HEK293 (cell line): ENCODE measurements around the gene FRMD4A.

Experiments used
- CTCF ChIA-PET: fragments of 350-600 bp; formaldehyde crosslinking; extraction: SDS; loops from one replicate; lab custom pipeline; 2021; ENCODE audit warnings: antibody characterized with exemption; lab: Yijun Ruan, JAX
- POLR2A ChIA-PET: fragments of 300-600 bp; formaldehyde crosslinking; extraction: SDS; loops from one replicate; lab custom pipeline; 2020; ENCODE audit warnings: antibody characterized with exemption, inconsistent platforms; lab: Yijun Ruan, JAX
- H3K27ac ChIP-seq: fragments of 200-500 bp; sonication (Bioruptor generic); 2 replicates; pipeline ENCODE4 v1.5.1; 2014; ENCODE audit warnings: low read depth, low read length, control low read depth, inconsistent platforms; ENCODE audit errors: extremely low read depth
- H3K36me3 ChIP-seq, 2 experiments: fragments of 200-500 bp in 1 of 2; sonication (Bioruptor generic) in 1 of 2; 1 replicate in 1 of 2; 2 replicates in 1 of 2; pipeline ENCODE4 v1.5.1; 2014 to 2017; ENCODE audit warnings: inconsistent platforms in 2 of 2, low read length in 2 of 2; ENCODE audit not compliant: control insufficient read depth in 2 of 2, insufficient read depth in 1 of 2
- H3K4me1 ChIP-seq: fragments of 200-500 bp; sonication (Bioruptor generic); 2 replicates; pipeline ENCODE4 v1.5.1; 2014; ENCODE audit warnings: mild to moderate bottlenecking, low read length, inconsistent platforms; ENCODE audit not compliant: control insufficient read depth, insufficient read depth
- H3K4me3 ChIP-seq: 2 replicates; pipeline ENCODE4 v1.5.1; 2011; ENCODE audit warnings: low read depth, mild to moderate bottlenecking, control low read depth, low read length, moderate library complexity
- H3K9me3 ChIP-seq: fragments of 200-500 bp; sonication (Bioruptor generic); 2 replicates; pipeline ENCODE4 v1.5.1; 2014; ENCODE audit warnings: low read depth, low read length, inconsistent platforms; ENCODE audit not compliant: control insufficient read depth, insufficient read depth
- IKZF3 ChIP-seq: fragments of 450-650 bp; IDR thresholded peaks from 2 replicates; pipeline ENCODE4 v1.5.0; 2018; ENCODE audit warnings: missing biosample characterization, mild to moderate bottlenecking, missing genetic modification characterization, moderate library complexity
- MZF1 ChIP-seq: fragments of 450-650 bp; formaldehyde crosslinking; IDR thresholded peaks from 2 replicates; pipeline ENCODE4 v1.5.1; 2017; ENCODE audit warnings: missing biosample characterization, missing genetic modification characterization, borderline replicate concordance
- SCRT1 ChIP-seq: fragments of 450-650 bp; formaldehyde crosslinking; IDR thresholded peaks from 2 replicates; pipeline ENCODE4 v1.5.1; 2016; ENCODE audit warnings: missing biosample characterization, missing genetic modification characterization, borderline replicate concordance
- ZBTB8A ChIP-seq: fragments of 450-650 bp; formaldehyde crosslinking; IDR thresholded peaks from 2 replicates; pipeline ENCODE4 v1.5.1; 2016; ENCODE audit warnings: missing biosample characterization, missing genetic modification characterization
- ZNF416 ChIP-seq: fragments of 450-650 bp; formaldehyde crosslinking; IDR thresholded peaks from 2 replicates; pipeline ENCODE4 v1.5.1; 2016; ENCODE audit warnings: missing biosample characterization, missing genetic modification characterization
- ZNF548 ChIP-seq: fragments of 450-650 bp; formaldehyde crosslinking; IDR thresholded peaks from 2 replicates; pipeline ENCODE4 v1.5.1; 2016; ENCODE audit warnings: missing biosample characterization, missing genetic modification characterization
- ZNF621 ChIP-seq: fragments of 450-650 bp; formaldehyde crosslinking; IDR thresholded peaks from 2 replicates; pipeline ENCODE4 v1.5.1; 2017; ENCODE audit warnings: missing biosample characterization, missing genetic modification characterization
- ZNF629 ChIP-seq: fragments of 450-650 bp; formaldehyde crosslinking; IDR thresholded peaks from 2 replicates; pipeline ENCODE4 v1.5.1; 2017; ENCODE audit warnings: missing biosample characterization, missing genetic modification characterization
- ZNF670 ChIP-seq: fragments of 450-650 bp; formaldehyde crosslinking; IDR thresholded peaks from 2 replicates; pipeline ENCODE4 v1.5.1; 2016; ENCODE audit warnings: missing biosample characterization, missing genetic modification characterization, low read depth
- ZNF692 ChIP-seq: fragments of 450-650 bp; formaldehyde crosslinking; IDR thresholded peaks from 2 replicates; pipeline ENCODE4 v1.5.1; 2016; ENCODE audit warnings: missing biosample characterization, missing genetic modification characterization
- ZSCAN4 ChIP-seq: fragments of 450-650 bp; formaldehyde crosslinking; IDR thresholded peaks from 2 replicates; pipeline ENCODE4 v1.5.1; 2017; ENCODE audit warnings: missing biosample characterization, missing genetic modification characterization
- TF ChIP-seq, protein P1 (sequence below): fragments of 450-650 bp; formaldehyde crosslinking; conservative IDR thresholded peaks from 2 replicates; pipeline ENCODE4 v1.5.1; 2016; ENCODE audit warnings: low read depth, missing biosample characterization, missing genetic modification characterization
- TF ChIP-seq, protein P2 (sequence below): fragments of 450-650 bp; formaldehyde crosslinking; IDR thresholded peaks from 2 replicates; pipeline ENCODE4 v1.5.1; 2016; ENCODE audit warnings: missing biosample characterization, missing genetic modification characterization, borderline replicate concordance

The FRMD4A gene

GRCh38 chr10:14199098-14199497, 131.6 kb downstream of the FRMD4A start (continued):
- TF ChIP-seq, protein P1, sequence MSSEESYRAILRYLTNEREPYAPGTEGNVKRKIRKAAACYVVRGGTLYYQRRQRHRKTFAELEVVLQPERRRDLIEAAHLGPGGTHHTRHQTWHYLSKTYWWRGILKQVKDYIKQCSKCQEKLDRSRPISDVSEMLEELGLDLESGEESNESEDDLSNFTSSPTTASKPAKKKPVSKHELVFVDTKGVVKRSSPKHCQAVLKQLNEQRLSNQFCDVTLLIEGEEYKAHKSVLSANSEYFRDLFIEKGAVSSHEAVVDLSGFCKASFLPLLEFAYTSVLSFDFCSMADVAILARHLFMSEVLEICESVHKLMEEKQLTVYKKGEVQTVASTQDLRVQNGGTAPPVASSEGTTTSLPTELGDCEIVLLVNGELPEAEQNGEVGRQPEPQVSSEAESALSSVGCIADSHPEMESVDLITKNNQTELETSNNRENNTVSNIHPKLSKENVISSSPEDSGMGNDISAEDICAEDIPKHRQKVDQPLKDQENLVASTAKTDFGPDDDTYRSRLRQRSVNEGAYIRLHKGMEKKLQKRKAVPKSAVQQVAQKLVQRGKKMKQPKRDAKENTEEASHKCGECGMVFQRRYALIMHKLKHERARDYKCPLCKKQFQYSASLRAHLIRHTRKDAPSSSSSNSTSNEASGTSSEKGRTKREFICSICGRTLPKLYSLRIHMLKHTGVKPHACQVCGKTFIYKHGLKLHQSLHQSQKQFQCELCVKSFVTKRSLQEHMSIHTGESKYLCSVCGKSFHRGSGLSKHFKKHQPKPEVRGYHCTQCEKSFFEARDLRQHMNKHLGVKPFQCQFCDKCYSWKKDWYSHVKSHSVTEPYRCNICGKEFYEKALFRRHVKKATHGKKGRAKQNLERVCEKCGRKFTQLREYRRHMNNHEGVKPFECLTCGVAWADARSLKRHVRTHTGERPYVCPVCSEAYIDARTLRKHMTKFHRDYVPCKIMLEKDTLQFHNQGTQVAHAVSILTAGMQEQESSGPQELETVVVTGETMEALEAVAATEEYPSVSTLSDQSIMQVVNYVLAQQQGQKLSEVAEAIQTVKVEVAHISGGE: peak; percentile 50
- TF ChIP-seq ZBTB8A (tag by site-specific recombination): peak; percentile 33; the same call in 1 of the 2 replicates

GRCh38 chr10:14198078-14198477, 132.6 kb downstream of the FRMD4A start:
- ChIA-PET POLR2A (no interaction called here), CTCF (interaction anchor here (0.6 to 8.1 kb wide), 11 partner anchors 8 to 722 kb away, joined by 3 to 115 read pairs (median 5); no protein-coding TSS in a partner anchor)
- no peak overlapping the region for H3K27ac ChIP-seq
- TF ChIP-seq ZNF670 (no peak), IKZF3 (no peak), ZNF416 (tag by site-specific recombination) (no peak), ZNF621 (no peak), SCRT1 (no peak), ZNF692 (no peak), ZNF548 (no peak), MZF1 (tag by site-specific recombination) (no peak), ZNF629 (tag by site-specific recombination) (no peak)
- no peaks in the 10 kb centered on the region for H3K9me3 ChIP-seq
- H3K4me3 ChIP-seq: no peak overlapping the region
- H3K4me1 ChIP-seq: no peaks in the 10 kb centered on the region
- H3K36me3 ChIP-seq: no peaks in the 10 kb centered on the region

- Histone ChIP-seq H3K27ac (no peak overlapping the region), H3K9me3 (no peaks in the 10 kb centered on the region), H3K36me3 (no peaks in the 10 kb centered on the region), H3K4me3 (no peak overlapping the region), H3K4me1 (no peaks in the 10 kb centered on the region)
- ChIA-PET CTCF (interaction anchor here (0.7 to 8.1 kb wide), 19 partner anchors 8 to 765 kb away, joined by 3 to 115 read pairs (median 4); no protein-coding TSS in a partner anchor), POLR2A (no interaction called here)
- TF ChIP-seq, protein P2, sequence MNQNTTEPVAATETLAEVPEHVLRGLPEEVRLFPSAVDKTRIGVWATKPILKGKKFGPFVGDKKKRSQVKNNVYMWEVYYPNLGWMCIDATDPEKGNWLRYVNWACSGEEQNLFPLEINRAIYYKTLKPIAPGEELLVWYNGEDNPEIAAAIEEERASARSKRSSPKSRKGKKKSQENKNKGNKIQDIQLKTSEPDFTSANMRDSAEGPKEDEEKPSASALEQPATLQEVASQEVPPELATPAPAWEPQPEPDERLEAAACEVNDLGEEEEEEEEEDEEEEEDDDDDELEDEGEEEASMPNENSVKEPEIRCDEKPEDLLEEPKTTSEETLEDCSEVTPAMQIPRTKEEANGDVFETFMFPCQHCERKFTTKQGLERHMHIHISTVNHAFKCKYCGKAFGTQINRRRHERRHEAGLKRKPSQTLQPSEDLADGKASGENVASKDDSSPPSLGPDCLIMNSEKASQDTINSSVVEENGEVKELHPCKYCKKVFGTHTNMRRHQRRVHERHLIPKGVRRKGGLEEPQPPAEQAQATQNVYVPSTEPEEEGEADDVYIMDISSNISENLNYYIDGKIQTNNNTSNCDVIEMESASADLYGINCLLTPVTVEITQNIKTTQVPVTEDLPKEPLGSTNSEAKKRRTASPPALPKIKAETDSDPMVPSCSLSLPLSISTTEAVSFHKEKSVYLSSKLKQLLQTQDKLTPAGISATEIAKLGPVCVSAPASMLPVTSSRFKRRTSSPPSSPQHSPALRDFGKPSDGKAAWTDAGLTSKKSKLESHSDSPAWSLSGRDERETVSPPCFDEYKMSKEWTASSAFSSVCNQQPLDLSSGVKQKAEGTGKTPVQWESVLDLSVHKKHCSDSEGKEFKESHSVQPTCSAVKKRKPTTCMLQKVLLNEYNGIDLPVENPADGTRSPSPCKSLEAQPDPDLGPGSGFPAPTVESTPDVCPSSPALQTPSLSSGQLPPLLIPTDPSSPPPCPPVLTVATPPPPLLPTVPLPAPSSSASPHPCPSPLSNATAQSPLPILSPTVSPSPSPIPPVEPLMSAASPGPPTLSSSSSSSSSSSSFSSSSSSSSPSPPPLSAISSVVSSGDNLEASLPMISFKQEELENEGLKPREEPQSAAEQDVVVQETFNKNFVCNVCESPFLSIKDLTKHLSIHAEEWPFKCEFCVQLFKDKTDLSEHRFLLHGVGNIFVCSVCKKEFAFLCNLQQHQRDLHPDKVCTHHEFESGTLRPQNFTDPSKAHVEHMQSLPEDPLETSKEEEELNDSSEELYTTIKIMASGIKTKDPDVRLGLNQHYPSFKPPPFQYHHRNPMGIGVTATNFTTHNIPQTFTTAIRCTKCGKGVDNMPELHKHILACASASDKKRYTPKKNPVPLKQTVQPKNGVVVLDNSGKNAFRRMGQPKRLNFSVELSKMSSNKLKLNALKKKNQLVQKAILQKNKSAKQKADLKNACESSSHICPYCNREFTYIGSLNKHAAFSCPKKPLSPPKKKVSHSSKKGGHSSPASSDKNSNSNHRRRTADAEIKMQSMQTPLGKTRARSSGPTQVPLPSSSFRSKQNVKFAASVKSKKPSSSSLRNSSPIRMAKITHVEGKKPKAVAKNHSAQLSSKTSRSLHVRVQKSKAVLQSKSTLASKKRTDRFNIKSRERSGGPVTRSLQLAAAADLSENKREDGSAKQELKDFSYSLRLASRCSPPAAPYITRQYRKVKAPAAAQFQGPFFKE (tag by site-specific recombination): no peak
- peak; percentile 83 for TF ChIP-seq ZSCAN4 (tag by site-specific recombination)
Measured at GRCh38 chr10:14196113-14196512, 134.6 kb downstream of the FRMD4A start.
